Measurements from ENCODE around the gene KRTAP19-3.
"Not testable (repeated sequence)": the region's sequence is repeated elsewhere in the genome, so short reads cannot be mapped to it uniquely, and the experiment has no call there.

The KRTAP19-3 gene

GRCh38 chr21:30491963-30492428, at the start of gene KRTAP19-3:
Gene KRTAP19-3 (minus strand): TSS chr21:30492013. CDS start chr21:30491957, 56 bp downstream.
- no peak for DNase-seq

- DNase-seq, result no peak
These were observed 27.1 kb upstream of the KRTAP19-3 start for GRCh38 chr21:30518876-30519275.

- no peak for DNase-seq
These were observed 23.9 kb upstream of the KRTAP19-3 start for GRCh38 chr21:30515681-30516080.

GRCh38 chr21:30505621-30506205, 13.9 kb upstream of the KRTAP19-3 start:
- DNase-seq, result not testable (repeated sequence)

- DNase-seq, result no peak
These were observed 10.2 kb upstream of the KRTAP19-3 start, which contains the start of gene KRTAP19-5 for GRCh38 chr21:30502041-30502440. Gene KRTAP19-5 (minus strand): TSS chr21:30502141. CDS start chr21:30502090, 51 bp downstream.

GRCh38 chr21:30497065-30497464, 5.3 kb upstream of the KRTAP19-3 start, which contains the start of gene KRTAP19-4:
Gene KRTAP19-4 (minus strand): TSS chr21:30497165. CDS start chr21:30497110, 55 bp downstream.
- no peak for DNase-seq

- DNase-seq, result no peak
These were observed 4.5 kb downstream of the KRTAP19-3 start, which contains the start of gene KRTAP19-2 for GRCh38 chr21:30487336-30487735. Gene KRTAP19-2 (minus strand): TSS chr21:30487436. CDS start chr21:30487348, 88 bp downstream.

GRCh38 chr21:30486180-30486579, 5.6 kb downstream of the KRTAP19-3 start:
- no peak for DNase-seq

GRCh38 chr21:30482130-30482529, 9.7 kb downstream of the KRTAP19-3 start:
- no peak for DNase-seq

- DNase-seq, result no peak
These were observed 11.7 kb downstream of the KRTAP19-3 start, which contains the start of gene KRTAP19-1 for GRCh38 chr21:30480145-30480544. Gene KRTAP19-1 (minus strand): TSS chr21:30480367. CDS start chr21:30480317, 50 bp downstream.

GRCh38 chr21:30479259-30479658, 12.6 kb downstream of the KRTAP19-3 start:
- no peak for DNase-seq

- no peak for DNase-seq
These were observed 13.8 kb downstream of the KRTAP19-3 start for GRCh38 chr21:30478004-30478403.

GRCh38 chr21:30468900-30469714, 22.7 kb downstream of the KRTAP19-3 start:
- no peak for DNase-seq

GRCh38 chr21:30463713-30464112, 28.1 kb downstream of the KRTAP19-3 start:
- no peak for DNase-seq

GRCh38 chr21:30448514-30448913, 43.3 kb downstream of the KRTAP19-3 start:
- no peak for DNase-seq

- DNase-seq, result no peak
These were observed 44.8 kb downstream of the KRTAP19-3 start for GRCh38 chr21:30447056-30447455.

GRCh38 chr21:30444204-30444603, 47.6 kb downstream of the KRTAP19-3 start:
- DNase-seq, result no peak

- DNase-seq, result no peak
These were observed 48.6 kb downstream of the KRTAP19-3 start for GRCh38 chr21:30443226-30443625.
